ENCODE data around the gene WNT7A. TPM values are rescaled to one million over a fixed set of nuclear protein-coding genes. Genes with fewer than 3 reads are reported as not detected.

Gene WNT7A
- total RNA-seq, 2 donors from 2014 or later: 0.58 TPM; not detected in 1

DNA sequence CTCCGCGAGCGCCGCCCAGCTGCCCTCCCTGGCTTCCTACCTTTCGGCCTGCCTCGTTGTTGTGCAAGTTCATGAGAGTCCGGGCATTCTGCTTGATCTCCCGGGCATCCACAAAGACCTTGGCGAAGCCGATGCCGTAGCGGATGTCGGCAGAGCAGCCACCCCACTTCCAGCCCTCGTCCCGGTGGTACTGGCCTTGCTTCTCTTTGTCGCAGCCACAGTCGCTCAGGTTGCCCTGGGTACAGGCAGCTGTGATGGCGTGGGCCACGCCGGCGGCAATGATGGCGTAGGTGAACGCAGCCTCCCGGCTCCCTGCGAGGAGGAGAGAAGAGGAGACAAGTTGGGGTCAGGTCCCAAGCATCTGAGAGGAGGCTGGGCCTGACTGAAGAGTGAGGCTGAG, 25.4 kb downstream of the WNT7A start:
- DNase-seq: no peak
- peaks cover 14% of the 10 kb centered on the region for H3K4me1 Mint-ChIP-seq (ENCODE audit: low read depth)
- no peaks in the 10 kb centered on the region for H3K27me3 Mint-ChIP-seq (ENCODE audit: low read depth)
- no peak overlapping the region for H3K4me3 Mint-ChIP-seq
- H3K36me3 Mint-ChIP-seq (ENCODE audit: insufficient read depth in 2 of 2): no peaks in the 10 kb centered on the region
- H3K9me3 Mint-ChIP-seq: no peaks in the 10 kb centered on the region
- no peak overlapping the region for H3K27ac Mint-ChIP-seq
- no peak for ATAC-seq (replicated peaks in 1 of 2)

DNA sequence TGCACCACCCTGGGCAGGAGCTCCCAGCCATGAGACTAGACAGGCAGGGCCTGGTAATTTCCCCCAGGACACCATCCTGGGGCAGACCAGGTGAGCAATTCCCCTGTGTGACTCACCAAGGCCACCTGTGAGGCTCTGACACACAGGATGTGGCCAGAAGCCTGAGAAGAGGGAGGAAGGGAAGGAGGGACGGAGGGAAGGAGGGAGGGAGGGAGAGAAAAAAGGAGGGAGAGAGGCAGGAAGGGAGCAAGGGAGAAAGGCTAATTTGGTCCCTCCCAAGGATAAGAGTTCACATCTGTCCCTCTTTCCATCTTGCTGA, 25.9 kb downstream of the WNT7A start:
- ATAC-seq (replicated peaks in 1 of 2) (peak in 1 of 2 donors; percentile 48), DNase-seq (no peak)
- Mint-ChIP-seq H3K27ac (no peak overlapping the region), H3K27me3 (ENCODE audit: low read depth) (no peaks in the 10 kb centered on the region), H3K9me3 (no peaks in the 10 kb centered on the region), H3K4me3 (no peak overlapping the region), H3K36me3 (ENCODE audit: insufficient read depth in 2 of 2) (no peaks in the 10 kb centered on the region), H3K4me1 (ENCODE audit: low read depth) (peaks cover 14% of the 10 kb centered on the region)

DNA sequence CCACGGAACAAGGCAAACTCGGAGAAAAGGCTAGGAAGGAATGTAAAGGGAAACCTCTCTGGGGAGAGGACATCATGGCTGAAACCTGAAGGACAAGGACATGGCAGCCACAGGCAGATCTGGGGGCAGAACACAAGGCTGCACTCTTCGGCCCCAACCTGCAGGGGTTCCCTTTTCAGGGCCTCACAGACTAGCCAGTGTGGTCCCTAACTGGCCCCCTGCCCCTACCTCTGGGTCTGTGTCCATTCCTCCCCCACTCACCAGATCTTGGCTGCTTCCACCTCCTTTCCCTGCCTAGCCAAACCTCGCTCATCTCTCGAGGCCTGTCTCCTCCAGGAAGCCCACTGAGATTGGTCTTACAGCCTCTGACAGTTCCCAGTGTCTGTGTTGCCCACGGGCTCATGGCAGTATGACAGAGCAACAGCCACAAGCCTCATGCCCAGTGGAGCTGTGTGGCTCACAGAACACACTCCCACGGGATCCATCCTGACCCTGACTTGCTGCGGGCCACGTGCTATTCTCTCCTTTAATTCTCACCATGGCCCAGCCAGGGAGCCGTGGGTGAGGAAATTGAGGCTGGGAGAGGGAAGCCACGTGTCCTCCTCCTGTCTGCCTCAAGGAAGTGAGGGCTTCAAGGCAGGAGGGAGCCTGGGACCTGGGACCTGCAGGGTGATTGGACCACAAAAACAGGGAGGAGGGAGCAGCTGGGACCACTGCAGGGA, 26.5 kb downstream of the WNT7A start:
- H3K9me3 Mint-ChIP-seq: no peaks in the 10 kb centered on the region
- DNase-seq (no peak), ATAC-seq (replicated peaks in 1 of 2) (no peak)
- no peaks in the 10 kb centered on the region for H3K36me3 Mint-ChIP-seq (ENCODE audit: insufficient read depth in 2 of 2)
- no peak overlapping the region for H3K4me3 Mint-ChIP-seq
- H3K27me3 Mint-ChIP-seq (ENCODE audit: low read depth): no peaks in the 10 kb centered on the region
- no peak overlapping the region for H3K27ac Mint-ChIP-seq
- H3K4me1 Mint-ChIP-seq (ENCODE audit: low read depth): peaks cover 14% of the 10 kb centered on the region

DNA sequence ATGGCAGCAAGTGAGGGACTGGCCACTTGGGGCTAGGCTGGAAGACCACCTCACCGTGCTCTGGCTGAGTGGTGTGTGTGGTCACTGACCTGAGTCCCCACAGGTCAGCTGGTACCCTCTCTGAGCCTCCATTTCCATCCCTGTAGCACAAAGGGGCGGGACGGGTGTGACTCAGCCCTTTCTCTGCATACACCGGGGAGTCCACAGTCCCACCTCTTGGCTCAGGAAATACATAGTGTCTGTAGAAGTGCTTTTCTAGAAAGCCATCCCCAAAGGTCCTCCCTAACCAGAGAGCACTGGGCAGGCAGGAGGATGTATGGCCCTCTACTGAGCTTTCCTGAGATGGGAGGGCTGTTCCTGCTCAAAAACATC, 27.2 kb downstream of the WNT7A start:
- no peaks in the 10 kb centered on the region for H3K36me3 Mint-ChIP-seq (ENCODE audit: insufficient read depth in 2 of 2)
- H3K4me3 Mint-ChIP-seq: no peak overlapping the region
- DNase-seq: no peak
- H3K9me3 Mint-ChIP-seq: no peaks in the 10 kb centered on the region
- H3K4me1 Mint-ChIP-seq (ENCODE audit: low read depth): peaks cover 14% of the 10 kb centered on the region
- no peak overlapping the region for H3K27ac Mint-ChIP-seq
- H3K27me3 Mint-ChIP-seq (ENCODE audit: low read depth): no peaks in the 10 kb centered on the region
- no peak for ATAC-seq (replicated peaks in 1 of 2)

DNA sequence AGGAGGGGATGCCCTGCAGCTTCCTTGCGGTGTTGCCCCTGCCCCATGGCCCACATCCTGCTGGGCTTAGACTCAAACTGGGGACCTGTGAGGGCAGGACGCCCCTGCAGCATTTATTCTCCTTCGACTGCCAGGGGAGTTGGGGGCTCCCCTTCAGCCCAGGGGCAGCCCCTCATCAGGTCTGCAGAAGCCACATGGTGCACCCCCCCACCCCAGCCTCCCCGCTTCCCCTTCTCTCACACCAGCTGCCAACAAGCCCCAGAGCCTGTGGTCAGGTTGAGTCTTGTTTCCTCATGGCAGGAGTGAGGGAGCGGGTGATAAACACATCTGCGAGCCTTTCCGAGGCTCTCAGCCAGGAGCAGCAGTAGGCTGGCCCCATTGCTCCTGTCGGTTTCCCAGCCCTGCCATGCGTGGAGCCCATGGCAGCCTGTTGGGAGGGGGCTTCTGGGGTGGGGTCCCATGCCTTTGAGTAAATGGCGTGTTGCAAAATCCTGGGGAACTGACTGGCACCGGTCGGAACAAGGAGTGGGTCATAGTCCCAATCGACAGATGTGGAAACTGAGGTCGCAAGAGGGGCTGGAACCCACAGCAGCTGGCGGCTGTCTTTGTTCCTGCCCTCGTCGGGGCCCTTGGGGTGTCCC, 27.8 kb downstream of the WNT7A start:
- no peaks in the 10 kb centered on the region for H3K27me3 Mint-ChIP-seq (ENCODE audit: low read depth)
- no peaks in the 10 kb centered on the region for H3K36me3 Mint-ChIP-seq (ENCODE audit: insufficient read depth in 2 of 2)
- H3K4me1 Mint-ChIP-seq (ENCODE audit: low read depth): peaks cover 14% of the 10 kb centered on the region
- no peak overlapping the region for H3K4me3 Mint-ChIP-seq
- no peak for DNase-seq
- peak in 1 of 2 donors; percentile 41 for ATAC-seq (replicated peaks in 1 of 2)
- H3K27ac Mint-ChIP-seq: no peak overlapping the region
- no peaks in the 10 kb centered on the region for H3K9me3 Mint-ChIP-seq

DNA sequence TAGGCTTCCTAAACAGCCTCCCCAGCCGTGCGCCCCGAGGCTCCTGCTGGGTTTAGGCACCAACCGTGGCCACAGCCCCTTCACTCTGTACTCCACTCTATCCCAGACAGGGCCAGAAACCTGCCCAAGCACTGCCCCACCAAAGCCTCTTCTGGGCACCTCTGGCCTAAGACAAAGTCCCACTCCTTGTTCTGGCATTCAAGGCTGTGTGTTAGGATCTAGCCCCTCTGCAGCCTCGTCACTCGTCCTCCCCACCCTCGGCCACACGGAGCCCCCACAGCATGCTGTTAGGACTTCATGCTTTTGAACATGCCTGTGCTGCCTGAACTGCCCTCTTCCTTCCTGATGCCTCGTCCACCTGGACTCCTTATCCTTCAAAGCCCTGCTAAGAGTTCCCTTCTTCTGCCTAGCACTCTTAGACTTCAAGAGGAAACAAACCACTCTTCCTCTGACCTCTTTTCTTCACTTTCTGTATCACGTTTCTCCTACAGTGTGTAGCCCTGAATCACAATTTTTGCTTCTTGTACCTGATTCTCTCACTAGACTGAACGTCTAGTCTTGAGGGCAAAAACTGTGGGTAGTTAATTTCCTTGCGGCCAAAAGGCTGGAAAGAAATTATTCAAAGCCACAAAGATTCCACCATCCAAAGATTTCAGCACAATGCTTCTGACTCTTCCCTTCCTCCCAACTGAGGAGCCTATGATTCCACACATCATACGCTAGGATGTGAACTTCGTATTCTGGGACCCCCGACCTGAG, 28.6 kb downstream of the WNT7A start:
- no peak overlapping the region for H3K27ac Mint-ChIP-seq
- H3K27me3 Mint-ChIP-seq (ENCODE audit: low read depth): no peaks in the 10 kb centered on the region

DNA sequence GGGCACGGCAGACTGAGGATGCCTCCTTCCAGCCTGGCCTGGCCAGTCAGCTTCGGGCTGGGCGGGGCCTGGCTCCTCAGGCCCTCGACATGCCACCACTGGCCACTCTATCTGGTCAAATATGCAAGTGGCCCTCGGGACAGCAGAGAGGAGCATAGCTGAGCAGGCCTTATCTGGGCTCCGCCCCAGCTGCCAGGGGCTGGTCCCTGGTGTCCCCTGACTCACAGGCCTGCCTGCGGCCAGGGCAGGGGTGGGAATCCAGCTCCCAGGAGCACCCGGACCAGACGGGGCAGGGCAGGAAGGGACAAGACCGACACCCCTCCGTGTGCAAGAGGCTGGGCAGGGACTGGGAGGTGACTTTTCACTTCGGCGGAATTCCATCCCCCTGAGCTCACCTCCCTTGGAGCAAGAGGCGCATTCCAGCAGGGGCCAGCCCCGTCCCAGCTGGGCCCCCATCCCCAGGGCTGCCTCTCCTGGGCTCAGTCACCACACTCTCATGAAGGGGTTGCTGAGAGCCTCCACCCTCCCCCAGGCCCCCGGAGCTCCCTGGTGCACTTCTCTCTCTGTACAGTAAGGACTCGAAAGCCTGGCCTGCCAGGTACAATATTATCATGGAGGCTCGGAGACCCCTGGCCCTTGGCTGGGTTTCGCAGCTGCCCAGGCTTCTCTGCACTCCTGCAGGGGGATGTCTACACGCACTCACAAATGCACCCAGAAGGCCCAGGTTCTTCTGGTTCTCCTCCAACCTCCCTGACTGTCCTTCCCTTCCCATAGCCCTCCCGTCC, 29.5 kb downstream of the WNT7A start:
- Mint-ChIP-seq H3K36me3 (ENCODE audit: insufficient read depth in 2 of 2) (no peaks in the 10 kb centered on the region), H3K4me1 (ENCODE audit: low read depth) (peaks cover 14% of the 10 kb centered on the region), H3K27me3 (ENCODE audit: low read depth) (no peaks in the 10 kb centered on the region), H3K9me3 (no peaks in the 10 kb centered on the region), H3K4me3 (no peak overlapping the region), H3K27ac (no peak overlapping the region)
- ATAC-seq (replicated peaks in 1 of 2) (no peak), DNase-seq (no peak)

More for the DNA sequence above, 28.6 kb downstream of the WNT7A start:
- no peaks in the 10 kb centered on the region for H3K36me3 Mint-ChIP-seq (ENCODE audit: insufficient read depth in 2 of 2)
- DNase-seq (no peak), ATAC-seq (replicated peaks in 1 of 2) (no peak)
- no peaks in the 10 kb centered on the region for H3K9me3 Mint-ChIP-seq
- H3K4me1 Mint-ChIP-seq (ENCODE audit: low read depth): peaks cover 14% of the 10 kb centered on the region
- H3K4me3 Mint-ChIP-seq: no peak overlapping the region

DNA sequence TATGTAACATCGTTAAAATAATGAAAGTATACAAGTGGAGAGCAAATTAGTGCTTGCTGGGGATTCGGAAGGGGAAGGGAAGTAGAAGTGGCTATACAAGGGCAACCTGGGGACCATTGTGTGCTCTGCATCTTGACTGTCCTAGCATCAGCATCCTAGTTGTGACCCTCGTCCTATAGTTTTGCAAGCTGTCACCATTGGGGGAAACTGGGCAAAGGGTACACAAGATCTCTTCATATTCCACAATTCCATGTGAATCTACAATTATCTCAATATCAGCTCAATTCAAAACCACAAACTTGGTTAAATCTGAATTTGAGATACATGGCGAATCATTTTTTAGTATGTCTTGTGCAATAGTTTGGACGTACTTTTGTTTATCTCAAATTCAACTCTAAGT, 30.9 kb downstream of the WNT7A start:
- H3K27me3 Mint-ChIP-seq (ENCODE audit: low read depth): no peaks in the 10 kb centered on the region
- H3K27ac Mint-ChIP-seq: no peak overlapping the region
- H3K36me3 Mint-ChIP-seq (ENCODE audit: insufficient read depth in 2 of 2): no peaks in the 10 kb centered on the region
- no peak for ATAC-seq (replicated peaks in 1 of 2)
- H3K4me3 Mint-ChIP-seq: no peak overlapping the region
- DNase-seq: no peak
- no peaks in the 10 kb centered on the region for H3K9me3 Mint-ChIP-seq
- H3K4me1 Mint-ChIP-seq (ENCODE audit: low read depth): peaks cover 14% of the 10 kb centered on the region

DNA sequence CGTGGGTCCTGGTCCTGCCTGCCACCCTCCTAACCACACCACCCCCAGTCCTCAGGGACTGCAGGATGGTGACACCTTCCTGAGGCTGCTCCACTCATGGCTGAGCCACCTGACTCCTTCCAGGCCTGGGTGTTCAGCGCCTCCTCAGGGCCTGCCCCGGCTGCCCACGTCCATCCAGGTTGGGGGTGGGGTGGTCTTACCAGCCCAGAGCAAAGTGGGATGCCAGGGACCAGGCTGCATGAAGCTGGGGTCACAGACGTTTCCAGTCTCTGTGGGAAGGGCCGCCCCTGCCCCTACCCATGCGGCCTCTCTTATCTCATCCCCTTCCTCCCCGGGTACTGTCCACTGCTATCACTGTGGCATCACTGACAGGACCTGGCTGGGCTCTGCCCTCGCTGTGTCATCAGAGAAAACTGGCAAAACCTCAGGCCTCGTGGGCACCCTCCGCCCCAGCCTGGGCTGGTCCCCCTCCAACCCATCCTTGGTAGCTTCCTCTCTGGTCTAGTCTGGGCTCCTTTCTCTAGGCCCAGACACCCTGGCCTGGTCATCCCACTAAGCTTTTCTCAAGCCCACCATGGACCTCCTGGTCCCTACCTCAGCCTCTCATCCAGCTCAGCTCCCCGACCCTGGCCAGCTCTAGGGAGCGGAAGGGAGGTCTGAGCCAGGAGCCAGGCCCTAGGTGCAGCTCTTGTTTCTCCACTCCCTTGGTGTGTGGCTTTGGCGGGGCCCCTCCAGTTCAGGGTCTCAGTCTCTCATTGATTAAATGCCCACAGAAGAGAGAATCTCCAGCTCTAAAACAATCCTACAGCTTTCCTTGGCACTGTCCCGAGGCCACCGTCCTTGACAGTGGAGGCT, 32.9 kb downstream of the WNT7A start:
- DNase-seq (no peak), ATAC-seq (replicated peaks in 1 of 2) (no peak)
- Mint-ChIP-seq H3K27ac (no peak overlapping the region), H3K9me3 (no peaks in the 10 kb centered on the region), H3K36me3 (ENCODE audit: insufficient read depth in 2 of 2) (no peaks in the 10 kb centered on the region), H3K4me1 (ENCODE audit: low read depth) (no peaks in the 10 kb centered on the region), H3K27me3 (ENCODE audit: low read depth) (no peaks in the 10 kb centered on the region), H3K4me3 (no peak overlapping the region)

DNA sequence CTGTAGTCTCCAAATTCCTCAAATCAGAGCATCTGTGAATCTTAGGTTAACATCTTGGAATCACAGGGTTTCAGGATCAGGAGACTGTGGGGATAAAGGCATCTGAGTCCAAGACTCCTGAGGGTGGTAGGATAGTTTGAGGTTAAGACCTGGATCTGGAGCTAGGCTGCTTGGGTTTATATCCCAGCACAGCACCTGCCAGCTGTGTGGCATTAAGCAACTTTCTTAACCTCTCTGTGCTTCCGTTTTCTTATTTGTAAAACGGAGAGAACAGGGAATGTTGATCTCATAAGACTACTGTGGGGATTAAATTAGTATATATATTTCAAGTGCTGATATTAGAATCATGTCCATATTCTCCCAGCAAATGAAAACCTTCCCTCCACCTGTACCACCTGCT, 33.6 kb downstream of the WNT7A start:
- no peak for DNase-seq
- no peak overlapping the region for H3K4me3 Mint-ChIP-seq
- no peak overlapping the region for H3K27ac Mint-ChIP-seq

DNA sequence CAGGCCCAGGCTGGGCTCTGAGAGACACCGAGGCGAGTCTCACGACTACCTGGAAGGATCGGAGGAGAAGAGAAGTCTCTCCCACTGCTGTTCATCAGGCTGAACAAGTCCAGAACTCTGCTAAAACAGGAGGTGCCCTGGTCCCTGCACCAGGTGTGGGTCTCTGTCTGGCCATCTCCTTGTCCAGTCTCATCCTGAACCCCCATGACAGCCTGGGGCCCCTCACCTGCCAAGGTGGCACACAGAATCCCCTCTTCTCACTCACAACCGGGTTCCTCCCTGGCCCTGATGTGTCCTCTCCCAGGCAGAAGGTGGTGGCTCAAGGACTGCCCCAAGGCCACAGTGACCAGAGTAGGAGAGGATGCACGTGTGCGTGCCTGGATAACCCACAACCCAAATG, 34.1 kb downstream of the WNT7A start:
- no peaks in the 10 kb centered on the region for H3K27me3 Mint-ChIP-seq (ENCODE audit: low read depth)
- H3K9me3 Mint-ChIP-seq: no peaks in the 10 kb centered on the region
- no peaks in the 10 kb centered on the region for H3K36me3 Mint-ChIP-seq (ENCODE audit: insufficient read depth in 2 of 2)
- H3K4me3 Mint-ChIP-seq: no peak overlapping the region
- ATAC-seq (replicated peaks in 1 of 2): no peak
- no peak overlapping the region for H3K27ac Mint-ChIP-seq
- no peaks in the 10 kb centered on the region for H3K4me1 Mint-ChIP-seq (ENCODE audit: low read depth)
- DNase-seq: no peak

More for the DNA sequence above, 33.6 kb downstream of the WNT7A start:
- Mint-ChIP-seq H3K36me3 (ENCODE audit: insufficient read depth in 2 of 2) (no peaks in the 10 kb centered on the region), H3K27me3 (ENCODE audit: low read depth) (no peaks in the 10 kb centered on the region), H3K9me3 (no peaks in the 10 kb centered on the region), H3K4me1 (ENCODE audit: low read depth) (no peaks in the 10 kb centered on the region)
- ATAC-seq (replicated peaks in 1 of 2): no peak

DNA sequence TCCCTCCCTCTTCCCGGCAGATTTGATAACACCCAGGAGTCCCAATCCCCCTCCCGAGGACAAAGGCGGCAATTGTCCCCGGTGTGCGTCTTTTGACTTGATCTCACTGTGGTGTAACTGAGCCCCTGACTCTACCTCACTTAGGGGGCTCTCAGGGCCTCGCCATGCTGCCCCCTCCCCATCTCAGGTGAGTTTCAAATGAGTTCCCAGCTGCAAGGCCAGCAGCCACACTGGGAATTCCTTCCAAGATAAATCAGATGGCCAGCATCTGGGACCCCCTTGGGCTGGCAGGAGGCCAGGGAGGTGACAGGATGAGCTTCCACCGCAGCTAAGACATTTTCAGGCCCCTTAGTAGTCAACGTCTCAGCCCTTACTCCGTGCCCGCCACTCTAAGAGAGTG, 35.0 kb downstream of the WNT7A start:
- Mint-ChIP-seq H3K4me1 (ENCODE audit: low read depth) (no peaks in the 10 kb centered on the region), H3K9me3 (no peaks in the 10 kb centered on the region), H3K27ac (no peak overlapping the region), H3K27me3 (ENCODE audit: low read depth) (no peaks in the 10 kb centered on the region), H3K4me3 (no peak overlapping the region), H3K36me3 (ENCODE audit: insufficient read depth in 2 of 2) (no peaks in the 10 kb centered on the region)
- DNase-seq: no peak
- ATAC-seq (replicated peaks in 1 of 2): no peak

Measured in activated T-cell treated with anti-CD3 and anti-CD28 coated beads, Interleukin-2, amount 50 U/mL, for 72 hours (primary cell).